Omental fat pad (tissue), 4 donors: ENCODE data around the gene POP4. TPM values are rescaled to one million over a fixed set of nuclear protein-coding genes. Genes with fewer than 3 reads are reported as not detected.

ENCODE experiments used
- ATAC-seq: fragments of 150-250 bp; one replicate; pipeline ENCODE4 v1.9.1; 2016; ENCODE audit warnings: mild to moderate bottlenecking, moderate library complexity; ENCODE audit not compliant: low FRiP score
- DNase-seq: peaks from one replicate; pipeline ENCODE4 v3.0.0-alpha.2; 2019; ENCODE audit warnings: low spot score
- CTCF ChIP-seq, 3 donors: fragments of 450-650 bp; IDR thresholded peaks; one replicate each; pipeline ENCODE4 v1.5.1; 2016 to 2017; ENCODE audit warnings: antibody characterized with exemption in 3 of 3, mild to moderate bottlenecking in 3 of 3, moderate library complexity in 2 of 3
- total RNA-seq, 4 donors: library from RNA; depleted of rRNA; stranded (reverse); fragments of >200 nt; gene quantifications; one replicate each; pipeline ENCODE4 v1.1.0, GENCODE V29; 2016

Gene POP4
- total RNA-seq, 4 donors from 2014 or later: 52.9 to 62.4 (median 55.0) TPM

- no peak for TF ChIP-seq CTCF (IDR thresholded peaks at IDR 0.05)
- DNase-seq: no peak
- ATAC-seq: no peak
Observed at GRCh38 chr19:29640231-29640630, 34.1 kb downstream of the POP4 start.

- DNase-seq: no peak
- ATAC-seq: no peak
- TF ChIP-seq CTCF (IDR thresholded peaks at IDR 0.05): no peak
Observed at GRCh38 chr19:29641597-29641996, 35.5 kb downstream of the POP4 start.

DNA sequence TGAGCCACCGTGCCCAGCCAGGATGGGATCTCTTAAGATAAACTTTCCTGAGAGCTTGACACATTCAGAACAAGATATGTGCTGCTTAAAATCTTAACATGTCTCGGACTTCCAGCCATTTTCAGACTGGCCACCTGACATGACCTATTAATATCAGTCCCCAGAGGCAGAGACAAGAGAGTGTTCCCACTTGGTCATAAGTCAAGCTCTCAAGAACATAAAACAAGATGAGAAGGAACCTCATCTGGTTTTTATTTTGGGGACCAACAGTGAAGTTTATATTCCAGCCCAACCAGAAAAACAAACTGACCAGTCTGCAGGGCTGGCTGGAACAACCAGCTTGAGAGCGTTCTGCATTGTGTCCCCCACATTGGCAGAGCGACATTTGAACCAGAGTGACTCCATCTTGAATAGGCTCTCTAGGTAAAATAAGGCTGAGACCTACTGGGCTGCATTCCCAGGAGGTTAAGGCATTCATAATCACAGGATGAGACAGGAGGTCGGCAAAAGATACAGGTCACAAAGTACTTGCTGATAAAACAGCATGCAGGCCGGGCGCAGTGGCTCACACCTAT, 37.4 kb downstream of the POP4 start:
- ATAC-seq (no peak), DNase-seq (no peak)
- no peak for TF ChIP-seq CTCF (IDR thresholded peaks at IDR 0.05)

- no peak for TF ChIP-seq CTCF (IDR thresholded peaks at IDR 0.05)
Observed at GRCh38 chr19:29644210-29644609, 38.1 kb downstream of the POP4 start.

DNA sequence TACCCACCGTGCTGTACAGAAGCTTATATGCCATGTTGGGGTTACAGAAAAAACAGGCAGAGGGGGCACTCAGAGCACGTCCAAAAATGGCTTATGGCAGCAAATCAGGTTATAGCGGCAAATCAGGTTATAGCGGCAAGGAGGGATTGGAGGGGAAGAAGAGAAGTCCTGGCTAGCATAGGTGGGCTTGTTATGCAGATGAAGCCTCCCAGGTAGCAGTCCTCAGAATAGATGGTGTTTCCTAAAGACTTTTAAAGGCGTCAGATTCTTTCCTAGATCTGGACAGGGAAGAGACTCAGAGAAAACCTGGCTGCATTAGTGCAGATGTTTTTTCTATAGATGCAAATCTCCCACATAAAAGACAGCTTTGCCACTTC, 39.4 kb downstream of the POP4 start:
- ATAC-seq (no peak), DNase-seq (no peak)
- no peak for TF ChIP-seq CTCF (IDR thresholded peaks at IDR 0.05)

More at GRCh38 chr19:29644210-29644609, 38.1 kb downstream of the POP4 start:
- ATAC-seq: no peak
- DNase-seq: no peak

DNA sequence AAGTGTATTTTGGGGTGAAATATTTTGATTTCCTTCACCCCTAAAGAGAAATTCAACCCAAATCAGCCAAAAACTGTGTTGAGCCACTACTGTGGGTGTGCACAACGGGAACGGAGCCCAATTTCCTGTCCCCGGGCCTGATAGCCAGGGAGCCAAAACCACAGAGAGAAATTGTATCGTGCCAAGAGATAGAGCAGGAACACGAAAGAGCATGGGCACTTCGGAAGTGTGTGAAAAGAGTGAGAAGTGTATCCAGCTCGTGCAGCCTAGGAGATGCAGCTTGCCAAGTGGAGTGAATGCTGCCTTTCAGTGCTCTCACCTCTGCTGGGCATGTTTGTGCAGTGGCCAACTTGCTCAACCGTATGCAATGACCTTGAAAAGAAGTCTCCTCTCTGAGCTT, 39.8 kb downstream of the POP4 start:
- ATAC-seq (no peak), DNase-seq (no peak)
- TF ChIP-seq CTCF (IDR thresholded peaks at IDR 0.05): no peak

DNA sequence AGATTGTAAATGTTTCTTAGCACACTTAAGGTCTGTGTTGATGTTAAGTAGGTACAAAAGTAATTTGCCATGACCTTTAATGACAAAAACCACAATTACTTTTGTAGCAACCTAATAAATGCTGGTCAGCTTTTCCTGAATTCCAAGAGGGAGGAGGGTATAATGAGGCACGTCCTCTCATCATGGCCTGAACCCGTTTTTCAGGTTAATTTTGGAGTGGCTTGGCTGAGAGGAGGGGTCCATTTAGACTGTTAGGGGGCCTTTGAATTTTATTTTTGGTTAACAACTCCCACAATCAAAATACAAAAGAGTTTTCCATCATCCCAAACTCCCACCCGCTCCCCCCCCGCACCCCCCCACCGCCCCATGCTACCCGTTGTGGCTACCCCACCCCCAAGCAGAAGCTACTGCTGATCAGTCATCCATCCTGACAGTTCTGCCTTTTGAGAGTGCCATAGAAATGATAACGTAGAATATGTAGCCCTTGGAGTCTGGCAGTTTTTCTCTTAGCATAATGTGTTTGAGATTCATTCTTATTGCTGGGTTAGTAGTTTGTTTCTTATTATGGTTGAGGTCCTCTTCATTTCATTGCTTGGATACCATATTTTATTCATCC, 44.8 kb downstream of the POP4 start:
- DNase-seq (no peak), ATAC-seq (no peak)
- no peak for TF ChIP-seq CTCF (IDR thresholded peaks at IDR 0.05)
